Measurements from ENCODE around the gene EPHA8.

DNA sequence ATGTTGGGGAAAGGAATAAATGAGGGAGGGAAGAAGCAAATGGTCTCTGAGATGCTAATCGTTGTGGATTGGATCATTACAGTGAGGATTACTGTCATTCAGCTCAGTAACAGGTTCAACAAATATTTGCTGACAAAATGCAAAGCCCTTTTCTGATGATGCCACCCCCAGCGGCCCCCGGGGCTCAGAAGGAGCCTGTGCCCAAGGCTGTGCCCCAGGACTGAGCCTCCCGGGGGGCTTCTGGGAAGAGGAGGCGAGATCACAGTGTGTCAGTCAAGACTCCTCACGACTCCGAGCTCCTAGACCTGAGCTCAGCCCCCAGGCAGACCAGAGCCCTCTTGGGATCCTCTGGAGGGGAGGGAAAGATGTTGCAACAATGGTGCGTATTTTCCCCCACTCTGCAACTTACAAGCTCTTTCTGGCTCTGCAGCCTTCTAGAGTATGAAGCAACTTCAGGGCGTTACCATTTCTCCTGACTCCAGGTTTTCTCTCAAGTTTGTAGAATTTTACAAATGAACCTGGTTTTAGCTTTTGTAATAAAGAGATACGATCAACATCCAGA lies 20.8 kb downstream of the EPHA8 start:
- TF ChIP-seq ZNF48 (tag by site-specific recombination; IDR thresholded peaks at IDR 0.05) = no peak
- no peak for TF ChIP-seq ZBTB26 (tag by site-specific recombination; optimal IDR thresholded peaks at IDR 0.05)
- TF ChIP-seq, protein P1, sequence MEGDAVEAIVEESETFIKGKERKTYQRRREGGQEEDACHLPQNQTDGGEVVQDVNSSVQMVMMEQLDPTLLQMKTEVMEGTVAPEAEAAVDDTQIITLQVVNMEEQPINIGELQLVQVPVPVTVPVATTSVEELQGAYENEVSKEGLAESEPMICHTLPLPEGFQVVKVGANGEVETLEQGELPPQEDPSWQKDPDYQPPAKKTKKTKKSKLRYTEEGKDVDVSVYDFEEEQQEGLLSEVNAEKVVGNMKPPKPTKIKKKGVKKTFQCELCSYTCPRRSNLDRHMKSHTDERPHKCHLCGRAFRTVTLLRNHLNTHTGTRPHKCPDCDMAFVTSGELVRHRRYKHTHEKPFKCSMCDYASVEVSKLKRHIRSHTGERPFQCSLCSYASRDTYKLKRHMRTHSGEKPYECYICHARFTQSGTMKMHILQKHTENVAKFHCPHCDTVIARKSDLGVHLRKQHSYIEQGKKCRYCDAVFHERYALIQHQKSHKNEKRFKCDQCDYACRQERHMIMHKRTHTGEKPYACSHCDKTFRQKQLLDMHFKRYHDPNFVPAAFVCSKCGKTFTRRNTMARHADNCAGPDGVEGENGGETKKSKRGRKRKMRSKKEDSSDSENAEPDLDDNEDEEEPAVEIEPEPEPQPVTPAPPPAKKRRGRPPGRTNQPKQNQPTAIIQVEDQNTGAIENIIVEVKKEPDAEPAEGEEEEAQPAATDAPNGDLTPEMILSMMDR (tag by site-specific recombination; IDR thresholded peaks at IDR 0.05) = no peak
- TF ChIP-seq ZNF26 (tag by site-specific recombination; IDR thresholded peaks at IDR 0.05) = no peak
- no peak for TF ChIP-seq ZNF510 (tag by site-specific recombination; IDR thresholded peaks at IDR 0.05; ENCODE audit: insufficient replicate concordance)
- no peak for TF ChIP-seq ZNF530 (tag by site-specific recombination; IDR thresholded peaks at IDR 0.05; ENCODE audit: low read depth)
